ENCODE data around the gene EML4. TPM values are rescaled to one million over a fixed set of nuclear protein-coding genes. Genes with fewer than 3 reads are reported as not detected.
"Not testable (repeated sequence)": the region's sequence is repeated elsewhere in the genome, so short reads cannot be mapped to it uniquely, and the experiment has no call there.

Gene EML4
- total RNA-seq, 1 experiment from 2014 or later = 93.7 TPM

DNA sequence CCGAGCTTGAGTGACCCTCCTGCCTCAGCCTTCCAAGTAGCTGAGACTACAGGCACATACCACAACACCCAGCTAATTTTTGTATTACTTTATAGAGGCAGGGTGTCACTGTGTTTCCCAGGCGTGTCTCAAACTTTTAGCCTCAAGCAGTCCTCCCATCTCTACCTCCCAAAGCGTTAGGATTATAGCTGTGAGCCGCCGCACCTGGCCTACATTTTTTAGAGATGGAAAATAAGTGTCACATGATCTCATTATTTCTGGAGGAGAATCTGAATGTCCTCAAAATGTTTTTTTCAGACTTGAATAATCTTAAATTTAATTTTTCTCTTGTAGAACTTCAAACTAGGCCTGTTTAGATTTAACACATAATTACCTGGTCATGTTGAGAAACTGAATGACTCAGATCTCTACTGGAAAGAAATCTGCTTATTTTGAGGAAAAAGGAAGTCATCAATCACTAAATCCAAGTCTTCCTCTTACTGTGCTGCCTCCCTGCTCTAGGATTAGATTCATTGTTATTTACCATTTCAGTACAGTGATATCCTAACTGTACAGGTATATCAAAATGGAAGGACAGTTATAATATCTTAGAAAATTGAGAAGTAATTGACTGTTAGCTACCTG, 99.5 kb downstream of the EML4 start:
- H3K36me3 ChIP-seq (ENCODE audit: insufficient read depth, low read length, poor library complexity, severe bottlenecking) = no peaks in the 10 kb centered on the region
- intact Hi-C loops (cut with micrococcal nuclease; ENCODE audit: unreplicated experiment) = no loop called here
- no peak for TF ChIP-seq EZH2 (IDR thresholded peaks at IDR 0.05; ENCODE audit: borderline replicate concordance, low read depth, low read length, poor library complexity, severe bottlenecking)
- TF ChIP-seq, protein P1, sequence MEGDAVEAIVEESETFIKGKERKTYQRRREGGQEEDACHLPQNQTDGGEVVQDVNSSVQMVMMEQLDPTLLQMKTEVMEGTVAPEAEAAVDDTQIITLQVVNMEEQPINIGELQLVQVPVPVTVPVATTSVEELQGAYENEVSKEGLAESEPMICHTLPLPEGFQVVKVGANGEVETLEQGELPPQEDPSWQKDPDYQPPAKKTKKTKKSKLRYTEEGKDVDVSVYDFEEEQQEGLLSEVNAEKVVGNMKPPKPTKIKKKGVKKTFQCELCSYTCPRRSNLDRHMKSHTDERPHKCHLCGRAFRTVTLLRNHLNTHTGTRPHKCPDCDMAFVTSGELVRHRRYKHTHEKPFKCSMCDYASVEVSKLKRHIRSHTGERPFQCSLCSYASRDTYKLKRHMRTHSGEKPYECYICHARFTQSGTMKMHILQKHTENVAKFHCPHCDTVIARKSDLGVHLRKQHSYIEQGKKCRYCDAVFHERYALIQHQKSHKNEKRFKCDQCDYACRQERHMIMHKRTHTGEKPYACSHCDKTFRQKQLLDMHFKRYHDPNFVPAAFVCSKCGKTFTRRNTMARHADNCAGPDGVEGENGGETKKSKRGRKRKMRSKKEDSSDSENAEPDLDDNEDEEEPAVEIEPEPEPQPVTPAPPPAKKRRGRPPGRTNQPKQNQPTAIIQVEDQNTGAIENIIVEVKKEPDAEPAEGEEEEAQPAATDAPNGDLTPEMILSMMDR (conservative IDR thresholded peaks at IDR 0.05; ENCODE audit: low read depth, low read length) = no peak
- no peaks in the 10 kb centered on the region for H3K9me3 ChIP-seq (ENCODE audit: low read depth, low read length, poor library complexity, severe bottlenecking)
- no TSS peak for BruUV-seq (replicated peaks)
- no peaks in the 10 kb centered on the region for H3K27me3 ChIP-seq (replicated peaks; ENCODE audit: insufficient read depth, low read depth, low read length, poor library complexity)
- H3K4me3 ChIP-seq (ENCODE audit: low read depth, low read length, poor library complexity, severe bottlenecking) = no peak overlapping the region
- H3K27ac ChIP-seq (ENCODE audit: low read depth, low read length, poor library complexity, severe bottlenecking) = no peak overlapping the region
- ChIA-PET CTCF (no interaction called here), POLR2A (ENCODE audit: low non-redundant PET) (interaction anchor here (0.6 kb wide), 1 partner anchor 196 kb away, joined by 3 read pairs; no protein-coding TSS in a partner anchor)
- DNase-seq (ENCODE audit: low spot score) = peak; percentile 13
- H3K4me1 ChIP-seq (ENCODE audit: insufficient read depth, low read length, poor library complexity, severe bottlenecking) = peaks cover 9% of the 10 kb centered on the region

DNA sequence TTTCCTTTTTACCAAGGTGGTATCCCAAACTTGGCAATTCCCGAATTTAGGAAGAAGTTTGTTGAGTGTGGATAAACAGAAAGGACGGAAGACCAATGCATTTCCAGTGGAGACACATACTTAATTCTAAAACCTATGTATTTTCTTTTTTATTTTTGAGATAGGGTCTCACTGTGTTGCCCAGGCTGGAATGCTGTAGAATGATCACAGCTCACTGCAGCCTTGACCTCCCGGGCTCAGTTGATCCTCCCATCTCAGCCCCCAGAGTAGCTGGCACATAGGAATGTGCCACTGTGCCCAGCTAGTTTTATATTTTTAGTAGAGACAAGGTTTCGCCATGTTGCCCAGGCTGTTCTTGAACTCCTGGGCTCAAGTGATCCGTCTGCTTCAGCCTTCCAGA, 101.6 kb downstream of the EML4 start:
- POLR2A ChIA-PET (ENCODE audit: low non-redundant PET) = no interaction called here
- intact Hi-C loops (cut with micrococcal nuclease; ENCODE audit: unreplicated experiment) = no loop called here
- H3K9me3 ChIP-seq (ENCODE audit: low read depth, low read length, poor library complexity, severe bottlenecking) = no peaks in the 10 kb centered on the region
- H3K4me3 ChIP-seq (ENCODE audit: low read depth, low read length, poor library complexity, severe bottlenecking) = no peak overlapping the region
- BruUV-seq (replicated peaks) = no TSS peak
- CTCF ChIA-PET = interaction anchor here (0.6 kb wide), 1 partner anchor 419 kb away, joined by 4 read pairs; no protein-coding TSS in a partner anchor
- no peak for TF ChIP-seq EZH2 (IDR thresholded peaks at IDR 0.05; ENCODE audit: borderline replicate concordance, low read depth, low read length, poor library complexity, severe bottlenecking)
- TF ChIP-seq, protein P1 (conservative IDR thresholded peaks at IDR 0.05; ENCODE audit: low read depth, low read length) = no peak
- DNase-seq (ENCODE audit: low spot score) = no peak
- no peaks in the 10 kb centered on the region for H3K27me3 ChIP-seq (replicated peaks; ENCODE audit: insufficient read depth, low read depth, low read length, poor library complexity)
- no peak overlapping the region for H3K27ac ChIP-seq (ENCODE audit: low read depth, low read length, poor library complexity, severe bottlenecking)
- H3K36me3 ChIP-seq (ENCODE audit: insufficient read depth, low read length, poor library complexity, severe bottlenecking) = no peaks in the 10 kb centered on the region
- H3K4me1 ChIP-seq (ENCODE audit: insufficient read depth, low read length, poor library complexity, severe bottlenecking) = peaks cover 9% of the 10 kb centered on the region

DNA sequence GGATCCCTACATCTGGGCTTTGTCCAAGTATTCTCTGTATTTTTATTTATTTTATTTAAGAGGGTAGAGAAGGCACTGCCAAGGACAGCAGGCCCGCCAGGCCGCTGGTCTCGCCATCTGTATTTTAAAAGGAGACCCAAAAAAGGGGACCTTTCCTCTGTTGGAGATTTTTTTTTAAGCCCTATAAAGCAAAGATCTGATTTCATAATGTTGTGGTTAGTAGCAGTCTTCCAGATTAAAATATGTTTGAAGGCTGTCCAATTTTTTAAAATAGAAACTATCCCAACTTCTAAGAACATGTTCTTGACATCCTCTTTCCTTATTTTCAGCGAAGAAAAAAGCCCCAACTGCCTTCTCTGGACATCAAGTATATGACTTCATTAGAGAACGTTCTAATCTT, 102.1 kb downstream of the EML4 start:
- BruUV-seq (replicated peaks); H3K36me3 ChIP-seq (ENCODE audit: insufficient read depth, low read length, poor library complexity, severe bottlenecking); H3K9me3 ChIP-seq (ENCODE audit: low read depth, low read length, poor library complexity, severe bottlenecking): not testable (repeated sequence)

DNA sequence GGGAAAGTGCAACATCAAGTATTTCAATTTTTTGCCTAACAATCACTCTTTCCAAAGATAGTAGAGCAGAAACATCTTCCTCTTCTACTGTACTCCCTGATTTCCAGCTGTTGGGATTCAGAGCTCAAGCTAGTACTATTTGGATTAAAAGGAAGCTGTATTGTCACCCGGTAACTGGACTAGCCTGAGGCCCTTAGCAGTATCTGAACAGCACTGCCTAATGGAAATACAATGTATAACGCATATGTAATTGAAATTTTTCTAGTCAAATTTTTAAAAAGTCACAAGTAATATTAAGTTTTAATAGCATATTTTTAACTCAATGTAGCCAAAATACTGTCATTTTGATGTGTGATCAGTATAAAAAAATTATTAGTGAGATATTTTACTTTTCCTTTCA, 105.7 kb downstream of the EML4 start:
- BruUV-seq (replicated peaks) = no TSS peak
- no peak overlapping the region for H3K27ac ChIP-seq (ENCODE audit: low read depth, low read length, poor library complexity, severe bottlenecking)
- DNase-seq (ENCODE audit: low spot score) = peak; percentile 7
- ChIA-PET CTCF (interaction anchor here (0.6 kb wide), 1 partner anchor 17 kb away, joined by 9 read pairs; no protein-coding TSS in a partner anchor), POLR2A (ENCODE audit: low non-redundant PET) (no interaction called here)
- H3K27me3 ChIP-seq (replicated peaks; ENCODE audit: insufficient read depth, low read depth, low read length, poor library complexity) = no peaks in the 10 kb centered on the region
- H3K4me1 ChIP-seq (ENCODE audit: insufficient read depth, low read length, poor library complexity, severe bottlenecking) = no peaks in the 10 kb centered on the region
- H3K36me3 ChIP-seq (ENCODE audit: insufficient read depth, low read length, poor library complexity, severe bottlenecking) = no peaks in the 10 kb centered on the region
- TF ChIP-seq EZH2 (IDR thresholded peaks at IDR 0.05; ENCODE audit: borderline replicate concordance, low read depth, low read length, poor library complexity, severe bottlenecking) = no peak
- TF ChIP-seq, protein P1 (conservative IDR thresholded peaks at IDR 0.05; ENCODE audit: low read depth, low read length) = peak; percentile 23; the same call in 1 of the 2 replicates
- no peak overlapping the region for H3K4me3 ChIP-seq (ENCODE audit: low read depth, low read length, poor library complexity, severe bottlenecking)
- no peaks in the 10 kb centered on the region for H3K9me3 ChIP-seq (ENCODE audit: low read depth, low read length, poor library complexity, severe bottlenecking)
- intact Hi-C loops (cut with micrococcal nuclease; ENCODE audit: unreplicated experiment) = no loop called here

More for the DNA sequence above, 102.1 kb downstream of the EML4 start:
- POLR2A ChIA-PET (ENCODE audit: low non-redundant PET); intact Hi-C loops (cut with micrococcal nuclease; ENCODE audit: unreplicated experiment); CTCF ChIA-PET; H3K4me1 ChIP-seq (ENCODE audit: insufficient read depth, low read length, poor library complexity, severe bottlenecking); H3K27me3 ChIP-seq (replicated peaks; ENCODE audit: insufficient read depth, low read depth, low read length, poor library complexity); DNase-seq (ENCODE audit: low spot score); H3K27ac ChIP-seq (ENCODE audit: low read depth, low read length, poor library complexity, severe bottlenecking); H3K4me3 ChIP-seq (ENCODE audit: low read depth, low read length, poor library complexity, severe bottlenecking): not testable (repeated sequence)

All from A673 (cell line).